ENCODE data around the gene LILRB3.
A peak's percentile ranks its signal among the peaks of the same experiment; 100 is the strongest.
"Not testable (repeated sequence)": the region's sequence is repeated elsewhere in the genome, so short reads cannot be mapped to it uniquely, and the experiment has no call there.

LILRB3 gene

GRCh38 chr19:54189145-54189734 is 33.6 kb downstream of the LILRB3 start, which contains the start of gene MBOAT7:
MBOAT7 (minus strand) TSS chr19:54189580; CDS start chr19:54188508, 1,072 bp downstream.
- DNase-seq = no peak

GRCh38 chr19:54188215-54188871 is 34.5 kb downstream of the LILRB3 start:
- no peak for DNase-seq

- DNase-seq = no peak
Observed at GRCh38 chr19:54186934-54187381, 35.8 kb downstream of the LILRB3 start.

GRCh38 chr19:54186351-54186750 is 36.5 kb downstream of the LILRB3 start:
- no peak for DNase-seq

GRCh38 chr19:54183431-54183830 is 39.4 kb downstream of the LILRB3 start:
- no peak for DNase-seq

- DNase-seq = not testable (repeated sequence)
Observed at GRCh38 chr19:54181894-54182293, 40.9 kb downstream of the LILRB3 start.

- no peak for DNase-seq
Observed at GRCh38 chr19:54180691-54181091, 42.1 kb downstream of the LILRB3 start.

GRCh38 chr19:54179921-54180461 is 42.8 kb downstream of the LILRB3 start:
- no peak for DNase-seq

- no peak for DNase-seq
Observed at GRCh38 chr19:54179262-54179852, 43.5 kb downstream of the LILRB3 start.

- DNase-seq = no peak
Observed at GRCh38 chr19:54178581-54179261, 44.1 kb downstream of the LILRB3 start.

GRCh38 chr19:54173951-54174834 is 48.6 kb downstream of the LILRB3 start:
- no peak for DNase-seq

- no peak for DNase-seq
Observed at GRCh38 chr19:54173359-54173699, 49.5 kb downstream of the LILRB3 start.

GRCh38 chr19:54172471-54173358 is 50.1 kb downstream of the LILRB3 start, which contains the start of gene TMC4:
TMC4 (minus strand) TSS chr19:54173160; CDS start chr19:54173117, 43 bp downstream.
- no peak for DNase-seq

GRCh38 chr19:54171736-54172431 is 50.9 kb downstream of the LILRB3 start:
- DNase-seq = not testable (repeated sequence)

GRCh38 chr19:54169149-54169740 is 53.6 kb downstream of the LILRB3 start:
- no peak for DNase-seq

- DNase-seq = peak; percentile 45
Observed at GRCh38 chr19:54168174-54168917, 54.5 kb downstream of the LILRB3 start.

Measured in SHP77 treated with DMSO at 0.1 percent for 48 hours (cell line).